ENCODE results near the gene GIPC1.
A peak's percentile ranks its signal among the peaks of the same experiment; 100 is the strongest.

The GIPC1 gene

GRCh38 chr19:14494411-14494810, 1.5 kb downstream of the GIPC1 start:
- DNase-seq (ENCODE audit: low spot score) = no peak

GRCh38 chr19:14492756-14493337, 3.1 kb downstream of the GIPC1 start:
- DNase-seq (ENCODE audit: low spot score) = no peak

DNA sequence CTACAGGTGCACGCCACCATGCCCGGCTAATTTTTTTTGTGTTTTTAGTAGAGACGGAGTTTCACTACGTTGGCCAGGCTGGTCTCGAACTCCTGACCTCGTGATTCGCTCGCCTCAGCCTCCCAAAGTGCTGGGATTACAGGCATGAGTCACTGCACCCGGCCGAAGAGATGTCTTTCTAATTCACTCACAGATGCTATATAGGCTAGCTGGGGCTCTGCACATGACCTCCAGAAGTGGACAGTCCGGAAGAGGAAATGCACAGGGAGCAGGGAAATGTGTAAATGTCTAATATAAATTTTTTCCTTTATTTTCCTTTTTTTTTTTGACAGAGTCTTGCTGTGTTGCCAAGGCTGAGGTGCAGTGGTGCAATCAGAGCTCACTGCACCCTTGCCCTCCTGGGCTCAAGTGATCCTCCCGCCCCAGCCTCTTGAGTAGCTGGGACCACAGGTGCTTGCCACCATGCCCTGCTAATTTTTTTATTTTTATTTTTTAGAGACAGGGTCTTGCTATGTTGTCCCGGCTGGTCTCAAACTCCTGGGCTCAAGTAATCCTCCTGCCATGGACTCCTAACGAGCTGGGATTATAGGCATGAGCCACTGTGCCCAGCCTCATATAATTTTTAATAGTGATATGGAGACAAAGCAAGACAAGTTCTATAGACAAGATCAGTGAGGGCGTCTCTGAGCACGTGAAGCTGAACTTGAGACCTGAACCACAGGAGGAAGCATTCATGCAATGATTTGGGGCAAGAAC, 8.4 kb downstream of the GIPC1 start:
- no peak for DNase-seq (ENCODE audit: low spot score)

- no peak for DNase-seq (ENCODE audit: low spot score)
These were observed 13.6 kb downstream of the GIPC1 start for GRCh38 chr19:14482172-14482941.

- no peak for DNase-seq (ENCODE audit: low spot score)
These were observed 15.2 kb downstream of the GIPC1 start for GRCh38 chr19:14480700-14481079.

GRCh38 chr19:14479975-14480699, 15.8 kb downstream of the GIPC1 start:
- peak; percentile 65 for DNase-seq (ENCODE audit: low spot score)

GRCh38 chr19:14479309-14479974, 16.5 kb downstream of the GIPC1 start:
- no peak for DNase-seq (ENCODE audit: low spot score)

DNA sequence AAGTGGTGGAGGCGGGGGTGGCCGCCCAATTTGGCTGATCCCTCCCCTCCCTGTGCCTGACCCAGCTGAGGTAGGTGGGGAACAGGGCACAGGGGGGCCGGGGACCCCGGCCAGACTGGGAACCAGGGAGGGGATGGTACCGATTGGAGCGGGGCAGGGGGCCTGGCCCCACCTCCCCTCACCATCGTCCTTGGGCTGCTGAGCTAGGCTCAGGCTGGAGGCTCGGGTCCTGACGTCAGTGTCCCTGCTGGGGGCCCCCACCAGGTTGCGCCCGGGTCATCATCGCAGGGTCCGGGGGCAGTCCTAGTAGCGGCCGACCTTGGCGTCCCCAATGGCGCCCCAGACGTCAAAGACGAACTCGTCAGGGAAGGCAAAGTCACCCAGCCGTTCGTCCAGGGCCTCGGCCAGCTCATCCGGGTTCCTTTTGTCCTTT, 17.8 kb downstream of the GIPC1 start:
- DNase-seq (ENCODE audit: low spot score) = no peak

- no peak for DNase-seq (ENCODE audit: low spot score)
These were observed 18.4 kb downstream of the GIPC1 start for GRCh38 chr19:14477418-14478112.

GRCh38 chr19:14476673-14477401, 19.1 kb downstream of the GIPC1 start:
- DNase-seq (ENCODE audit: low spot score) = no peak

GRCh38 chr19:14476327-14476672, 19.6 kb downstream of the GIPC1 start:
- DNase-seq (ENCODE audit: low spot score) = no peak

- peak; percentile 17 for DNase-seq (ENCODE audit: low spot score)
These were observed 20.5 kb downstream of the GIPC1 start, which contains the start of gene PTGER1 for GRCh38 chr19:14475251-14476073. TSS of gene PTGER1 (minus strand) at chr19:14475354. CDS start at chr19:14474320, 1,034 bp downstream.

GRCh38 chr19:14474827-14475226, 21.1 kb downstream of the GIPC1 start:
- no peak for DNase-seq (ENCODE audit: low spot score)

DNA sequence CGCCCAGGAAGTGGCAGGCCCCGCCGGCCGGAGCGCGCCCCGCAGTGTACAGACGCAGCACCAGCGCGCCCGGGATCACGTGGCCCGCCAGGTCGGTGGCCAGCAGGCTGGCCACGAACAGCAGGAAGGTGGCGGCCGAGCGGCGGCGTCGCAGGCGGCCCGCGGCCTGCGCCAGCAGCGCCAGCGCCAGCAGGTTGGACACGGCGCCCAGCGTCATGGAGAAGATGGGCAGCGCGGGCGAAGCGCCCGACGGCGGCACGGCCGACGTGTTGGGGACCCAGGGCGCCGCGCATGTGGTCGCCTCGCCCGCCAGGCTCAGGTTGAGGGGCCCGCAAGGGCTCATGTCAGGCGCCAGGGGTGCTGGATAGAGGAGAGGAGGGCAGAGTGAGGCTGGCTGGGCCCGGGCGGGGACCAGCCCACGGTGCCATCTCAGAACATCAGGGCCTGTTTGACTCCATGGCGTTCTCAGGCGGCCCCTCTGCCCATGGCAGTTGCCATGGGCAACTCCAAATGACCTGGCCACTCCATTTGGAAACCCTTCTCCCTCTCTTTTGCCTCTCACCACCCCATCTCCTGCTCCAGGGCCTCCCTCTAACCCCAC, 21.8 kb downstream of the GIPC1 start:
- DNase-seq (ENCODE audit: low spot score) = no peak

DNA sequence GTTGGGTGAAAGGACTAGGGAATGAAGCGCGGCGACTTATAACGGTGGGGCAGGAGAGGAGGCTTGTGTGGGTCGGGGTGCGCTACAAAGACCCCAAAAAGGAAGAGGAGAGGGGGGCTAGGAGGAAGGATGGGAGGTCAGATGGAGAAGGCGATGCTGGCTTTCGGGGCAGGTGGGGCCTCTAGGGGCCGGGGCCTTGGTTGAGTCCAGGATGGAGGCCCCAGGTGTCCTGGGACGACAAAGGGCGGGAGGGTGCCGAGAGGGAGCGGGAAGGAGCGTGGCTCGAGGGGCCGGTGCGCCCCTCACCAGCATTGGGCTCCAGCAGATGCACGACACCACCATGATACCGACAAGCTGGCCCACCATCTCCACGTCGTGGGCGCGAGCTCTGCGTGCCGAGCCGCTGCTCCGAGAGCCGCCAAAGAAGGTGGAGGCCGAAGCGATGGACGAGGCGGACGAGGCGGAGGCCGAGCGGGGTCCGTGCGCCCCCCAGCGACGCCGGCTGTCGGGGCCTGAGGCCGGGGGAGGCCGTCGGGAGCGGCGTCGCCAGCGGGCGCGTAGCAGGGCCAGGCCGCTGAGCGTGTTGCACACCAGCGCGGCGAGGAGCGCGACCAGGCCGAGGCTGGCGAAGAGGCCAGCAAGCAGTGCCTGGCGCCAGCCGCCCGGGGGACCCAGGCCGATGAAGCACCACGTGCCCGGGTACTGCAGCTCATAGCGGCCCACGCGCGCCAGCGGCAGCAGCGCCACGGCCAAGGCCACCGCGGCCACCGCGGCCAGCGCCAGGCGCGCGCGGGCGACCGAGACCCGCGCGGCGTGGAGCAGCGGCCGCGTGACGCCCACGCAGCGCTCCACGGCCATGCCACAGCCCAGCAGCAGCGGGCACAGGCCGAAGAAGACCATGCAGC, 22.6 kb downstream of the GIPC1 start:
- DNase-seq (ENCODE audit: low spot score) = no peak

- peak; percentile 78 for DNase-seq (ENCODE audit: low spot score)
These were observed 23.6 kb downstream of the GIPC1 start for GRCh38 chr19:14472202-14472938.

DNA sequence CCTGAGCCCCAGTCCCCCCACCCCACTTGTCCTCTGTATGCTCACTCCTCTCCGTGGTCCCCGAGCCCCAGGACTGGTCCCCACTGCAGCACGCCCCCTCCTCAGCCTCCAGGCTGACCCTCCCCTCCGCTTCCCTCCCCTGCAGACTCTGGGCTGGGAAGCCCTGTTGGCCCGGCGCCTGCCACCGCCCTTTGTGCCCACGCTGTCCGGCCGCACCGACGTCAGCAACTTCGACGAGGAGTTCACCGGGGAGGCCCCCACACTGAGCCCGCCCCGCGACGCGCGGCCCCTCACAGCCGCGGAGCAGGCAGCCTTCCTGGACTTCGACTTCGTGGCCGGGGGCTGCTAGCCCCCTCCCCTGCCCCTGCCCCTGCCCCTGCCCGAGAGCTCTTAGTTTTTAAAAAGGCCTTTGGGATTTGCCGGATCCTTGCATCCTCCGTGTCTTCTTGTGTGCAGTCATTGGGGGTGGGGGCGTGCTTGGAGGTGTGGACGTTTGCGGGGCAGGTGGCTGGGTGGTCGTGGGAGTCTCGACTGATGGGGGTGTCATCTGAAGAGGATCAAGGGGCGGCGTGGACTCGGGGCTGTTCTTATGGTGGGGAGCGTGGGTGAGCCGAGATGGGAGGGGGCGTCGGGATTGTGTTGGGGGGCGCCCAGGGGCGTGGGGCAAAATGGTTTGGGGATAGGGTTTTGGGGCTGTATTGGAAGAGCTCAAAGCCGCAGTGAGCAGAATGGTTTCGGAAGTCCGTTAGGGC, 24.3 kb downstream of the GIPC1 start:
- DNase-seq (ENCODE audit: low spot score) = no peak
